ENCODE data around the gene RCAN1.

The RCAN1 gene

DNA sequence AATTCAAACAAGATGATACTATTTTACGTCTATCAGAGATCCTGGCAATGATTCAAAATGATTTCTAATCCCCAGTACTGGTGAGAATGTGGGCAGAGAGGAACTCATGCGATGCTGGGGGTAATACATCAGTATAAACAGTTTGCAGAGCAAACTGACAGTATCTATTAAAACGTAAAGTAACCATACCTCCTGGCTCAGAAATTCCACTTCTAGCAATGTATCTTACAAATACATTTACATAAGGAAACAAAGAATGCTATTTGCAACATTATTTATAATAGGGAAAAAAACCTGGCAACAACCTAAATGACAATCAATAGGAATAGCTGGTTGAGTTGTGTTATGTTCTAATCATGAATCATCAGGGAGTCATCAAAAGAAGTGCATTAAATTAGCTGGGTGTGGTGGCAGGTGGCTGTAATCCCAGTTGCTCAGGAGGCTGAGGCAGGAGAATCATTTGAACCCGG lies 15.9 kb downstream of the RCAN1 start:
- DNase-seq (ENCODE audit: low spot score), result no peak

DNA sequence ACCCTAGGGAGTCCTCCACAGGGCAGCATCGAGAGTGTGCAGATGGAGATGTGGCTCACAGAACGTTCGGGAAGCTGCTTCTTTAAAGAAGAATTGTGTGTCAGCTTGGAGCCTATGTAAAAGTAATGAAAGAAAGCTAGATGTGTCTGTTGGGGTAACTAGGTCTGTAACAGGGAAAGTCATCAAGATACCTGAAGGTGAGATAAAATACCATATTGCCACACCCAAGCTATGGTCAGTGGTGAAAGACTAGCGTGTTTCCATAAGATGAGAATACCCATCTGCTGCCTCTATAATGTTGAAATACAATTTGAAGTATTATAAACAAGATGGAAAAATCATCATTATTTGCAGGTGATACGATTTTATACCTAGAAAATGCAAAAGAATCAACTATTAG lies 17.5 kb downstream of the RCAN1 start:
- DNase-seq (ENCODE audit: low spot score), result no peak

DNA sequence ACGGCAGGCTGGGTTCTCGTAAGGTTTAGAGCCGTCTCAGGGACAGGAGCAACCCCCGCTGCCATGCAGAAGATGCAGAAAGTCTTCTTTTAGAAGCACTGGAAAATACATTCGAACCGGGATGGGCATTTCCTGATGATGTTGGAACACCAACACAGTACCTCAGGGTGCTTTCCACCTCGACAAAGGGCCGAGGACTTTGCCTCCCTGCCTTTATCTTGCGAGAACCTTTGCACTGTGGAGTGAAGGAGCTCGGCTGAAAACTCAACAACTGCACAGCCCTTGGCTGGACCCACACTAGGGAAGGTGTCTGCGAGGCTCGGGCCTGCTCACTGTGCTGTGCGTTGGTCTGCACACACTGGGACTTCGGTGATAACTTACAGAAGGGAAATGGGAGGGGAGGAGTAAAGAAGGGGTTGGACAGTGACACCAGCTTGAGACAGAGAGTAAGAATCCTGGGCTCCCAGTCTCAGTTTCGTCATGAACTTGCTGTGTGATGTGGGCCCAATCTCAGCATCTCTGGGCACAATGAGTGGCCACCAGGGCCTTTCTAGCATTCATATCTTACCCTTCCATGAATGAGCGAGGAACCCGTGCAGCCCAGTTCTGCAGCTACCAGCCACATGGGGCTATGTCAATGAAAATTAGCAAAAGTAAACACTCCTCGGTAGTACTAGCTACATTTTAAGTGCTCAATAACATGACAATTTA lies 18.2 kb downstream of the RCAN1 start:
- no peak for DNase-seq (ENCODE audit: low spot score)

DNA sequence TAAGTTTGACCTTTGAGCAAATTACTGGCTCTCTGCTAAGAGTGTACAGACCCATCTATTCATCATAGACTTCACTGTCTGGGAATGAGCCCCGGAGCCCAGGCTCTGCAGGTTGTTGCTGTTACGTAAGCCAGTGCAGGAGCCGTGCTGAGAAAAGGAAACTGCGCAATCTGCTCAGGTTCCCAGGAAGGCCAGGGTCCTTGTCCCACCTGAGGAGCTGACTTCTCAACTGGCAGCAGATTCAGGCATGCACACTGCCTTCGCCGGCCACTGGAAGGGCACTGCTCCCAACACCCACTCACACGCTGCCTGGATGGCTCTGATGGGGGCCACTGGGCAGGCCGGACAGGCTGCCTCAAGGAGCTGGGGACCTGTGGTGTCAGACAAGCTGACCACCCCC lies 19.5 kb downstream of the RCAN1 start:
- no peak for DNase-seq (ENCODE audit: low spot score)

DNA sequence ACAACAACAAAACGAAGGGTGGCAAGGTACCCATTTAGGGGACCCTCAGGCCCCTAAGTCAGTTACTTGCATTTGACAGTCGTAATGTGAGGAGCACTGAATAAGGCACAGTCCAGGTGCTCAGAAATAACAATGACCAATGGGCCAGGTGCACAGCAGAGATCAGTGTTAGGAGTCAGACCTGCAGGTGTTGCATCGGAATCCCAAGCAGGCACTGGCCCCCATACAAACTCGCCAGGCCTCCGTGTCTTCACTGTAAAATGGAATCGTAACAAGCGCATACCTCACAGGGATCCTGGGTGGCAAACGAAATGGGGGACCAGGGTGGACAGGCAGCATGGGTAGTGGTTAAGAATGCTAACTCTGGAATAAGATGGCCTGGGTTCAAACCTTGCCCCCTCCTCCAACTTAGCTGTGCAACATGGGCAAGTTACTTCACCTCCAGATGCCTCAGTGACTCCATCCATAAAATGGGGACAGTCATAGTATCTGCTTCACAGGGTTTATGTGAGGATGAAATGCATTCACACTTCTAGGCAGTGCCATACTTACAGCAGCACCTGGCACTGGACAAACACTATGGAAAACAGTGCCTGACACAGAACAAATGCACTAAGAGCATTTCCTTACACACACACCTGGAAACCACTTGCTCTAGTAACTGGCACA lies 20.2 kb downstream of the RCAN1 start:
- DNase-seq (ENCODE audit: low spot score), result no peak

DNA sequence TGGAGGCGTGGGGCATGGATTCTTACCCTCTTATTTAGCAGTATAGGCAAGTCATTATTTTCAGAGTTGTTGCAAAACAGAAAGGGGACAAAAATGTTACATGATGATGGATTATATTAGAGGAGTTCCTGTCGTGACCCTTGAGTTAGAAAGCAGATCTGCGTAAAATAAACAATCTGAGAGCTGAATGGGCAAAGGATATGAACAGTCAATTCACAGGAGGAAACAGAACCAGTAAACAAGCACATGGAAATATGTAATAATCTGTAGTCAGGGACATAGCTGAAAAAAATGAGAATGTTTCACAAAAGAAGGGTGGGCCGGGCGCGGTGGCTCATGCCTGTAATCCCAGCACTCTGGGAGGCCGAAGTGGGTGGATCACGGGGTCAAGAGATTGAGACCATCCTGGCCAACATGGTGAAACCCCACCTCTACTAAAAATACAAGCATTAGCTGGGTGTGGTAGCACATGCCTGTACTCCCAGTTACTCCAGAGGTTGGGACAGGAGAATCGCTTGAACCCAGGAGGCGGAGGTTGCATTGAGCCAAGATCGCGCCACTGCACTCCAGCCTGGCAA lies 20.9 kb downstream of the RCAN1 start:
- DNase-seq (ENCODE audit: low spot score), result no peak

DNA sequence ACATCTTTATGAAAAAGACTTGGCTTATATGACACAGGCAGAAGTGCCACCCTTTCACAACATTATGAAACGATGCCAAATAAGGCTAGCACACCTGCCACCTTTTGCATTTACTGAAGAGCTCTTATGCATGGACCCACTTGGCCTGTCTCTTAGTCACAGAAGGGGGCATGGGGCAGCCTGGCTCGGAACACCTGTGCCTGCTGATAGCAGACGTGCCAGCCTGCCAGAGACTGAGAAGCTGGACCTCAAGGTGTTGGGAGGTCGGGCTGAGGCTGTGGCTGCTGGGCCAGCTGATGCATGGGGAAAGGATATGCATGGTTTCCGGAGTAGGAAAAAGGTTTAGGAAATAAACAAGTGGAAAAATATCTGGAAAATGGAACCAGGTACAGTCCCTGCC lies 21.5 kb downstream of the RCAN1 start:
- no peak for DNase-seq (ENCODE audit: low spot score)

DNA sequence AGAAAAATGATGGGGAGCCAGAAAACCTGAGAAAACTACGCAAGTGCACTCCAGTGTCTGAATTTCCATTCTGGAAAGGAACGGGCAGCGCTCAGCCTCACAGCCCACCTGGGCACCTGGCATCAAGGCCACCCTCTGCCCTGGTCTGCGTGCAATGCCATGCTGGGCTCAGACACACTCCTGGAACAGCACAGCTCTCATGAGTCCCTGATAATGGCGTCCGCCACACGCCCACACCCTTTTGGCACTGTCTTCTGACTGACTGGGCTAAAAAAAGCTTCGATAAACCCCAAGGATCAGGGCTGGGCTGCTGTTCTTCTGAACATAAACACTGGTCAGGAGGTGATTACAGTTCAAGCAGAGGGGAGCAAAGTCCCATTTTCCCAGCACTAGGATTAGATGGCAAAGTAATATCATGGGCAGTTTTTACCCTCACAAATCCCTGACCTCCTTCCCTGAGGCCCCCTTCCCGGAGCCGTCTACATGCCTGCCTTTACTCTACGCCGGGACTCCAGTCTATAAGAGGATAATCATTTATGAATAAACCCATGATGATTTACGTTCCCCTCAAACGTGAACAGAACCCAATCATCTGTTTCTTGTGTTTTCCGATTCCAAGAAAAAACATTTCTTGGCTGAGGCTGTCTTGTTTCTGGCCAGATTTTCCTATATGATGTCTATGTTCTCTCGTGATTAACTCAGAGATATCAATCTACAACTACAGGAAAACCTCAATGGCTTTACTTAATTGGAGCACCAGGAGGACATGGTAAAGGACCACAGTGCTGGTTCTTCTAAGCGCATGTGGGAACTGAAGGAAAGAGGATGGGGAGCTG lies 22.6 kb downstream of the RCAN1 start:
- no peak for DNase-seq (ENCODE audit: low spot score)

DNA sequence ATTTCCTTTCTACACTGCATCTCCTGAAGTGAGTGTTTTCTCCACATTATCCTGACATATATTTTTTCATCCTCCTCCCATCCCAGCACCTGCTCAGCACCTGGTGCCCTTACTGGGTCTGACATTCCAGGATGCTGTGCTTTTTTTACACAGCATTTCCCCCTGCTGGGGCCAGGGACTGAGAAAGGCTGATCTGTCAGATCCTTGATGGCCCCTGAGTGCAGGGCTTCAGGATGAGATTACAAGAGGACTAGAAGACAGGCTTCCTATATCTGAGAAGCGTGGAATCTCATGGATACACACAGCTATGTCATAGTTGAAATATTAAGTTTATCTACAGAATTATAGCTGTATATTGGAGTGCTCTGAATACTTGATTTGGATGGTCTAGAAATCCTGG lies 24.4 kb downstream of the RCAN1 start:
- DNase-seq (ENCODE audit: low spot score), result no peak

DNA sequence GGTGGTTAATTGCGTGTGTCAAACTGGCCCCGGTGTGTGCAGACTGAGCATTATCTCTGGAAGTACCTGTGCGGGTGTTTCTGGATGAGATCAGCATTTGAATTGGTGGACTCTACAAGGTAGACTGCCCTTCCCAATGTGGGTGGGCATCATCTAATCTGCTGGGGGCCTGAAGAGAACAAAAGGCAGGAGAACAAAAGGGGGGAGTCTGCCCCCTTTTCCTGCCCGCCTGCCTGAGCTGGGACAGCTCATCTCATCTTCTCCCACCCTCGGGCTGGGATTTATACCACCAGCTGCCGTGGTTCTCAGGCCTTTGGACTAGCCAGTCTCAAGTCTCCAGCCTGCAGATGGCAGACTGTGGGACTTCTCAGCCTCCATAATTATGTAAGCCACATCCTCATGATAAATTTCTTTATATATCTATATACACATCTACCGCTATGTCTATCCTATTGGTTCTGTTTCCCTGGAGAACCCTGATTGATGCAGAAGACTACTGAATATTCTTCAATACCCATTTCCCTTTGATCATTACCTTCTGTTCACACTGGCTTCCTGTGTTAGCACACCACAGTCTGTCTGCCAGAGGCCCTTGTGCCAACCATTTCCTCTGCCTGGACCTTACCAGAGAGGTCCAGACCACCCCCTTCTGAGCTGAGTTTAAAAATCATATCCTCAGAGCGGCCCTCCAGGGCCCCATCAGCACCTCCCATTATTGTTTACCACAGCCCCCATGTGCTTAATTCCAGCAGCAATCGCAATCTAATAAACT lies 25.2 kb downstream of the RCAN1 start:
- DNase-seq (ENCODE audit: low spot score), result no peak

DNA sequence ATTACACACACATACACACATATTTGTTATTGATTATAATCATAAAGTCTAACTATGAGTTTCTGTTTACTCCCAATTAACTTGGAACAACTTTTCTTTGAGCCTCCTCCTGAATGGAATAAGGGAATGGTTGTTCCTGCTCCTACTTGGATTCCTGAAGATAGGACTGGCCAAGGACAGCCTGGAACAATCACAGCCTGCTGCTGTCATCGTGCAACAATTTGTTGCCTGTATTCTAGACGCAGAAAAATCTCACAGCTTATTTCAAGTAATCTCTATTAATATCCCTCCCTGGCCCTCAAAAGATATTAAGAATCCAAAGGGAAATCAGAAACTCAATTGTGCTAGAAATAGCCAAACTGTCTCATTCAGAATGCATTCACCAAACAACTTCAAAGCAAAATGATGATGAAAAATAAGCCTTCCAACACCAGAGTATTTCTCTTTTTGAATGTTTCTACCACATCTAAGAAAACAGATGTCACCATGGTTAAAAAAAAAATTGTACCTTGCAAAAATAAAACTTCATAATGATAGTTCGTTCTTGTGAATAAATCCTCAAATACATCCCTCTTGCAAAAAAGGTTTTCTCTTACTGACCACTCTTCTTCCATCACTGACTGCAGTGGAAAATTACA lies 30.9 kb downstream of the RCAN1 start:
- DNase-seq (ENCODE audit: low spot score), result no peak

DNA sequence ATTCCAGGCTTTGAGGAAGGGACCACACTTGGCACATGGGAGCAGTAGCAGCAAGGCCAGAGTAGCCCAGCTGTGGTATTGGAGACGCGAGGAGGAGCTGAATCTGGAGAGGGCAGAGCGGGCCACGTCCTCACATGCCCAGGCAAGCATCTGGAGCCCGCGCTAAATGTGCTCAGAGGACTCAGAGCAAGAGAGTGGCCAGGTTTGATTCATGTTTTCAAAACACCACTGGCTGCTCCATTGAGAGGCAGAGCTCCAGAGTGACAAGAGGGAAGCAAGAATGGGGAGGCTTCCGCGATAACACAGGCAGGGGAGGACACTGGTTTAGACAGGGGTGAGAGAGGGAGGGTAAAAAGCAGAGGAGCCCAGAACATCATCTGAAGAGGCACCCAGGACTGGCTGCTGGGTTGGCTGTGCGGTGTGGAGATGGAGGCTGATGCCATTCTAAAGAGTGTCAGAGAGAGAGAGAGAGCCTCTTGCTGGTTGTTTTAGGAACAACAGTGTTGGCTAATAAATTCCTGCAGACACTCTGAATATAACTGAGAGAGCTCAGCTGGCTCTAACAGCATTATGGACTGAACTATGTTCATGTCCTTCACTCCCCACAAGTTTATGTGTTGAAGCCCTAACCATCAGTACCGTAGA lies 32.3 kb downstream of the RCAN1 start:
- no peak for DNase-seq (ENCODE audit: low spot score)

DNA sequence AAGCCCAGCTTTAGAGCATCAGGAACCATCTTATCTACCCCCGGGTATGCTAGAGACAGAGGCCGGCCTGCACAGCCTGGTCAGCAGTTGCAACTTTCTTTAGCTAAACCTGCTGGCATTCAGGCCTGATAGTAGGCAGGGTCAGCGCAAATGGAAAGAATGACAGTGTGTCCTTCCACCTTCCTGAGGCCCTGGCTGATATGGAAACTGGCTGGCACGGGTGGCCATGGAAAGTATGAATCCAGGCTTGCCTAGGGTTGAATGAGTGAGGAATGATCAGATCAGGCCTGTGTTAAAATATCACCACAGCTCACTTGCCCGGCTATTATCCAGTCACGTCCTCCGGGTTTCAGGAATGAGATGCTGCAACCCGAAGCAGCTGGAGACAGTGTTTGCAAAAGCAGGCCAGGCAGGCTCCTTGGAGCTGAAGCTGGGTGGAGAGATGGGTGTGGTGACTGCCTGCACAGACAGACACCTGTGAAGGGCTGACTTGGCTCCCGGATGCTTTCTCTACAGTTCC lies 34.7 kb downstream of the RCAN1 start:
- no peak for DNase-seq (ENCODE audit: low spot score)

DNA sequence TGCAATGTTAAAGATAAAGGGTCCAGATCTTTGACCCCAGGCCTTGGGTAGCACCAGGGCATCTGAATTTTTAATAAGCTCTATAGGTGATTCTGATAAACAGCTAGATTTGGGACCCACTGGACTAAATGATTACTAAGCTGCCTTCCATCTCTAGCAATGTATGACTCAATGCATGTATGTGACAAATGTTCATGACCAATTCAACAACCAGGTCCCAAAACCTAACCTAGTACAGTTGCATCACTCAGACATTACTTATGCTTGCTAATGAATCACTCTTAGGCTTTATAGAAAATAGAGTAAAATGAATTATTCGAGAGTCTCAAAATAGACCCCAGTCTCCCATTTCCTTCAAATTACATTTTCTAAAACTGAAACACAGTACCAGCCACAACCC lies 35.5 kb downstream of the RCAN1 start:
- no peak for DNase-seq (ENCODE audit: low spot score)

DNA sequence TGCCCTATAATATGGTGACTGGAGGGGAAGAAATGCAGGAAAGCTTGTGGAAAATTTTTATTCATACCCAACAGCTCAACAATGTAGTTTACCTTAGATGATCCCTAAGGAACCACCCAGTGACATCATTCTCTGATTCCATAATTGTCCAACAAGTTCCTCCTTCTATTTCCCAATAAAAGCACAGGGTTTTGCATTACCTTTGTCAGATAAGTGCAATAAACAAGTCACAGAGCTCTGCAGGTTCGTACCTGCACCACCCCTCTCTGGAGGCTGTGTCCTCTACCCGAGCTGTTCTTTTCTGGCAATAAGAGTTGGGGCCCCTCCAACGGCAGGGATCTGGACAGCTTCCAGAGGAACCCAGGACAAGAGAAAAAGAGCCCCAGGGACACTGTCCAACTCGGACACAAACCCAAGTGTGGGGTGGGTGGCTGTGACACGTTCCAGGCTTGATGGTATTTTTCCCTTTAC lies 38.8 kb downstream of the RCAN1 start:
- no peak for DNase-seq (ENCODE audit: low spot score)

DNA sequence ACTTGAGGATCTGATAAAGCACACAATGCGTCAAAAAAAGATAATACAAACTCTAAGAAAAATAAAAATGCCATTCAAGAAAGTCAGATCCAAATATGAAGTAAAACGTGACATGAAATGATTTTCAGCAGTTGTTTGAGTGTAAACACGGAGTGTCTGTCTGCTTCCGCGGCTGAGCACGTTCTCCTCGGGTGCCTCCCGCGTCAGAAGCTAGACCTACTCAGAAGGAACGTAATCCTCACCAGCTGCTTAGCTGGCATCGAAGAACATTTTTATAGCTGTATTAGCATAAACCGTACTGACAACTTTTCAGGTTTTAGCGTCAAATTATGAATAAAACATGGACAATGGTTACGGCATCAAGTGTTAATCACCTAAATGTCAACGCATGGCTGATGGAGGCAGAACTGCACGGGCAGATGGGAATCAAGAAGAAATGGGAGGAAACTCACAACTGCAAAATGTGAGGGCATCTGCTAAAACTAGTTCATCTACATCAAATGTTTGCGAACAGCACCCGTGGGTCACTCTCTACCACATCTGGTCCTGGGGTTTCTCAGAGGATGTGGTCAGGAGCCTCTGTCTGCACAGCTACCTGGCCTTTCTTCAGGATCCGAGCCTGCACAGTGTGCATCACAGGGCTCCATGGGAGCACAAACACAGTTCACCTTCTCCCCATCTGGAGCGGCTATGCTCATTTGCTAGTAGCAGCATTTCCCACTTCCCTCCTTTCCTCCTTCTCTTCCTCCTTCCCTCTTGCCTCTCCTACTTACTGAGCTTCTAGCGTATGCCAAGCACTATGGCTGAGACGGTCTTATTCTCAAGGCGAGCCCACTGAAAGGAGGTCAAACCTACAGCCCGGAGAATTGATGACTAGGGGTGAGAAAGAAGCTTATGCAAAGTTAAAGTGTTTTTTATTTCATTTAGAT lies 40.0 kb downstream of the RCAN1 start:
- DNase-seq (ENCODE audit: low spot score), result no peak

DNA sequence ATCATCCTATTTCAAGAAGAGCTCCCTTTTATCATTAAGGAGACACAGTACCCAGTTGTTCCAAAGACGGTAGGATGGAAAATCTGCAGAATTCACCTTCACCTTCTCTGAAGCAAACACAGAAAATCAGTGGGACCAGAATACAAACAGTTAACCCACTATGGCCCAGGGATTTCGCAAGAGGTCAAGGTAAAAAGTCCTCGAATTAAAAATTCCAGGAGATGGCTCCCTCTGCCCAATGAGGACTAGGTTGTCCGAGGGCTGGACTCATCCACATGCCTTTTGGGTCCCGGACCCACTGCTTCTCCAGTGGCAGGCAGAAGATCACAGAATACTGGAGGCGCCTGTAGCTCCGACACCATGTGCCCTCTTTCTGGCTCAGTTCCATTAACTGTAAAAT lies 42.9 kb downstream of the RCAN1 start:
- DNase-seq (ENCODE audit: low spot score), result no peak

DNA sequence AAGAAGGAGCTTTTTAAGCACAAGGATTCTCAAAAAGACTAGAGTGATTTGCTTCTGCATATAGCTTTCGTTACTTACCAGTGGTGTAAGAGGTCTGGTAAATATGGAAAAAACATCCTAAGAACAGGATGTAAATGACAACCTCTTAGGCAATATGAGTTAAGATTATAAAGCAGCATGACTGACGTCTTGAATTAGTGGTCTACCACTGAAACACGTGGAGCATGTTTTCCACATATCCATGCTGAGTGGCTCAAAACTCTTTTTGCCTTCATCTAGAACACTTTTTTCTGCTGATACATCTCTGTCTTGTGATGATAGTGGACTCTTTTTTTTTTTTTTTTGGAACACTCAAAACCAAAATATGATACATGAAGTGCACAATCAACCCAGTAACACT lies 44.6 kb downstream of the RCAN1 start:
- no peak for DNase-seq (ENCODE audit: low spot score)

DNA sequence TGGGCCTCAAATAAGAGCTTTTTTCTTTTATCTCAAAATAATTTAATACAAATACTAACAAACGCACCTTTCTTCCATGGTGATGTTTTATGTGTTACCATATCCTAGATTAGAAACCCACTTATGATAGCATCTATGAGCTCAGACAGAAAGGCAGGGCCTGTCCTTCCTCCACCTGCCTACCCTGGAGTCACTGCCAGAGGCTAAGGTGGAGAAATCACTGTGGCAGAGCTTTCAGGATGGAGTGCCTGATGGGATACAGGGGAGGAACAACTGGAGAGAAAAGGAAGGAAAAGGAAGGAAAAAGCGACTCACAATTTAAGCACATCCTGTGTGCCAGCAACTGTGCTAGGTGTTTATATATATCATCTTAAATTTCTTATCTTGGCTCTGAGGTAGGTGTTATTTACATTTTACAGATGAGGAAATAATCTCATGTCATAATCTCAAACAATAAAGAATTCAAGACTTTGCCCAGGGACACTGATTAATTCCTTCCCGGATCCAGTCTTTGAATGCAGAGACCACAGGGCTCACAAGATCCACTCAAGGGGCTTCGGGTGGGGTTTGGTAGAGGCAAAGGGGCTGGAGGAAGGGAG lies 45.4 kb downstream of the RCAN1 start:
- DNase-seq (ENCODE audit: low spot score), result no peak
